ENCODE data around the gene TLR8.
"Not testable (repeated sequence)": the region's sequence is repeated elsewhere in the genome, so short reads cannot be mapped to it uniquely, and the experiment has no call there.

The TLR8 gene

GRCh38 chrX:12899506-12899905 lies 6.9 kb upstream of the TLR8 start:
- DNase-seq: no peak

- peak; percentile 24 for DNase-seq
Measured at GRCh38 chrX:12901486-12901885, 4.9 kb upstream of the TLR8 start.

GRCh38 chrX:12903646-12904045 lies 2.8 kb upstream of the TLR8 start:
- DNase-seq: no peak

- no peak for DNase-seq
Measured at GRCh38 chrX:12910423-12911121, 4.2 kb downstream of the TLR8 start.

- DNase-seq: no peak
Measured at GRCh38 chrX:12911122-12911470, 4.7 kb downstream of the TLR8 start.

- no peak for DNase-seq
Measured at GRCh38 chrX:12912791-12913482, 6.5 kb downstream of the TLR8 start.

- no peak for DNase-seq
Measured at GRCh38 chrX:12917753-12918152, 11.3 kb downstream of the TLR8 start.

- DNase-seq: no peak
Measured at GRCh38 chrX:12919051-12919450, 12.6 kb downstream of the TLR8 start.

GRCh38 chrX:12919620-12920019 lies 13.2 kb downstream of the TLR8 start:
- no peak for DNase-seq

- no peak for DNase-seq
Measured at GRCh38 chrX:12920990-12921389, 14.6 kb downstream of the TLR8 start.

- no peak for DNase-seq
Measured at GRCh38 chrX:12921886-12922598, 15.6 kb downstream of the TLR8 start.

GRCh38 chrX:12922599-12922919 lies 16.1 kb downstream of the TLR8 start:
- no peak for DNase-seq

- DNase-seq: no peak
Measured at GRCh38 chrX:12929701-12930100, 23.3 kb downstream of the TLR8 start.

GRCh38 chrX:12930150-12930549 lies 23.7 kb downstream of the TLR8 start:
- no peak for DNase-seq

- no peak for DNase-seq
Measured at GRCh38 chrX:12932244-12932643, 25.8 kb downstream of the TLR8 start.

GRCh38 chrX:12934850-12935249 lies 28.4 kb downstream of the TLR8 start:
- no peak for DNase-seq

- DNase-seq: no peak
Measured at GRCh38 chrX:12936947-12937346, 30.5 kb downstream of the TLR8 start.

- DNase-seq: not testable (repeated sequence)
Measured at GRCh38 chrX:12940471-12940870, 34.1 kb downstream of the TLR8 start.

- not testable (repeated sequence) for DNase-seq
Measured at GRCh38 chrX:12943592-12943991, 37.2 kb downstream of the TLR8 start.

- not testable (repeated sequence) for DNase-seq
Measured at GRCh38 chrX:12944452-12944851, 38.0 kb downstream of the TLR8 start.

- no peak for DNase-seq
Measured at GRCh38 chrX:12945494-12945893, 39.1 kb downstream of the TLR8 start.

- no peak for DNase-seq
Measured at GRCh38 chrX:12946406-12946805, 40.0 kb downstream of the TLR8 start.

- peak; percentile 62 for DNase-seq
Measured at GRCh38 chrX:12946838-12947544, 40.6 kb downstream of the TLR8 start.

Measured in NCI-H446 treated with DMSO at 0.1 percent for 48 hours (cell line).